Measurements from ENCODE around the gene PHRF1. TPM values are rescaled to one million over a fixed set of nuclear protein-coding genes. Genes with fewer than 3 reads are reported as not detected.

PHRF1 gene
- total RNA-seq, 1 donor from 2014 or later: 25.4 TPM

DNA sequence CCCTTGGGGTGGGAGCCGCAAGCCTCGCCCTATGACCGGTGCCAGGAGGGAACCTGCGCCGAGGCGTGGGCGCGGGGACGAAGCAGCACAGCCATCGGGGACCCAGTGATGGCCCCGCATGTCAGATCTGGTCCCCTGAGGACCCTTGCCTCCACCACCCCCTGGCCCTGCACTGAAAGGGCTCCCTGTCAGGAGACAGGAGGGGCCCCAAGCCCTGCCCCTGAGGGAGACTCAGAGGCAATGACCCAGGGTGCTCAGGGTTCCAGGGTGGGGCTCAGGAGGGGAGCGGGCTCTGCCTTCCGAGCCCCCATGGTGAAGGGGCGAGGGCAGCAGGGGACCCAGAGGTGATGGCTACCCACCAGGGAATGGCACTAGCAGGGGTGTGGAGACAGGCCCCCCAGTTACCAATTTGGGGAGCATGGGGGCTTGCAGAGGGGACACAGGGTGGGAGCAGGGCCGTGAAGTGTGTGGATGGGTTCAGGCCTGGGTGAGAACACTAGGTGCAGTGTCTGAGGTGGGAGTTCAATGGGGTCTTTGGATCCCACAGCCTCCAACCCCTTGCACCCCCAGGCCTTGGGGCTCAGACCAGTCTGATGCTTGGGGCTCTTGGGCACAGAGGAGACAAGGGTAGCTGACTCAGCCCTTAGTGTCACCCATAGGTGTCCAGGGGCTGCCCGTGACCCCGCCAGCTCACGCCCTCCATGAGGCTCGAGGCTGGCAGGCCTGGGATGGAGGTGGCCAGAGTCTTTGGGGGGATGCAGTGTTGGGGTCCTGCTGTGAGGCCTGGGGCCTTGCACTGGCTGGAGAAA is 38.4 kb upstream of the PHRF1 start:
- TF ChIP-seq, protein P1, sequence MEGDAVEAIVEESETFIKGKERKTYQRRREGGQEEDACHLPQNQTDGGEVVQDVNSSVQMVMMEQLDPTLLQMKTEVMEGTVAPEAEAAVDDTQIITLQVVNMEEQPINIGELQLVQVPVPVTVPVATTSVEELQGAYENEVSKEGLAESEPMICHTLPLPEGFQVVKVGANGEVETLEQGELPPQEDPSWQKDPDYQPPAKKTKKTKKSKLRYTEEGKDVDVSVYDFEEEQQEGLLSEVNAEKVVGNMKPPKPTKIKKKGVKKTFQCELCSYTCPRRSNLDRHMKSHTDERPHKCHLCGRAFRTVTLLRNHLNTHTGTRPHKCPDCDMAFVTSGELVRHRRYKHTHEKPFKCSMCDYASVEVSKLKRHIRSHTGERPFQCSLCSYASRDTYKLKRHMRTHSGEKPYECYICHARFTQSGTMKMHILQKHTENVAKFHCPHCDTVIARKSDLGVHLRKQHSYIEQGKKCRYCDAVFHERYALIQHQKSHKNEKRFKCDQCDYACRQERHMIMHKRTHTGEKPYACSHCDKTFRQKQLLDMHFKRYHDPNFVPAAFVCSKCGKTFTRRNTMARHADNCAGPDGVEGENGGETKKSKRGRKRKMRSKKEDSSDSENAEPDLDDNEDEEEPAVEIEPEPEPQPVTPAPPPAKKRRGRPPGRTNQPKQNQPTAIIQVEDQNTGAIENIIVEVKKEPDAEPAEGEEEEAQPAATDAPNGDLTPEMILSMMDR (IDR thresholded peaks at IDR 0.05): no peak

DNA sequence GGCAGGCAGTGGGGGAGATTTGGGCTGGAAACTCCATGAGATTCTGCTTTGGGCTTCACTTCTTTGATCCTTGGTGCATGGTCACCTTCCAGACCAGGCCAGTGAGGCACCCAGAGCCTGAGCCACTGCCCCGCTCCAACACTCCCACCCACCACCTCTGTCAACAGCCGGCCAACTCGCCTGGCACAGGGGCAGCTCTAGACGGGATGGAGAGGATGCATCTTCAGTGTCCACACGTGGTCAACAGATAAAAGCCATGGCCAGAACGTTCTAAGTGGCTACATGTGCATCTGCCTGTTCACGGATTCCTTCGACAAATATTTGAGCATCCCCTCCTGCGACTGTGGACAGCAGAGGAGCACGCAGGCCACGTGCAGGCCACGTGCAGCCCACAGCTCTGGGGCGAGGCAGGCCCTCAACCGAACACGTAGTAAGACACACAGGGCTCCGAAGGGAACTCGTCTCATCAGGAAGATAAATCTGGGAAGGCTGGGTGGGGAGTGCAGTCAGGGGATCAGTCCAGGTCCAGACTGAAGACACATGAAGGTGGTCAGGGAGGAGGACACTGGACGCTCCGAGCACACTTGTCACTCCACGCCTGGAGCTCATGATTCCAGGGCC is 37.7 kb upstream of the PHRF1 start:
- no peaks in the 10 kb centered on the region for H3K9me3 ChIP-seq
- H3K27ac ChIP-seq: no peak overlapping the region
- no peak for DNase-seq (ENCODE audit: low spot score in 2 of 2)
- H3K4me3 ChIP-seq: no peak overlapping the region
- no peaks in the 10 kb centered on the region for H3K27me3 ChIP-seq
- H3K36me3 ChIP-seq: peaks cover 0 to under 1% of the 10 kb centered on the region in 2 donors
- TF ChIP-seq, protein P1 (IDR thresholded peaks at IDR 0.05): no peak
- intact Hi-C loops (cut with DNase I): no loop called here
- H3K4me1 ChIP-seq: peaks cover 13 to 26% of the 10 kb centered on the region in 2 donors

More for the DNA sequence above, 38.4 kb upstream of the PHRF1 start:
- Histone ChIP-seq H3K27ac (no peak overlapping the region), H3K4me1 (peaks cover 13 to 26% of the 10 kb centered on the region in 2 donors), H3K27me3 (no peaks in the 10 kb centered on the region), H3K9me3 (no peaks in the 10 kb centered on the region), H3K36me3 (peaks cover 4 to 8% of the 10 kb centered on the region in 2 donors), H3K4me3 (peak overlapping the region; percentile 43 to 94)
- intact Hi-C loops (cut with DNase I): no loop called here
- DNase-seq (ENCODE audit: low spot score in 2 of 2): no peak

DNA sequence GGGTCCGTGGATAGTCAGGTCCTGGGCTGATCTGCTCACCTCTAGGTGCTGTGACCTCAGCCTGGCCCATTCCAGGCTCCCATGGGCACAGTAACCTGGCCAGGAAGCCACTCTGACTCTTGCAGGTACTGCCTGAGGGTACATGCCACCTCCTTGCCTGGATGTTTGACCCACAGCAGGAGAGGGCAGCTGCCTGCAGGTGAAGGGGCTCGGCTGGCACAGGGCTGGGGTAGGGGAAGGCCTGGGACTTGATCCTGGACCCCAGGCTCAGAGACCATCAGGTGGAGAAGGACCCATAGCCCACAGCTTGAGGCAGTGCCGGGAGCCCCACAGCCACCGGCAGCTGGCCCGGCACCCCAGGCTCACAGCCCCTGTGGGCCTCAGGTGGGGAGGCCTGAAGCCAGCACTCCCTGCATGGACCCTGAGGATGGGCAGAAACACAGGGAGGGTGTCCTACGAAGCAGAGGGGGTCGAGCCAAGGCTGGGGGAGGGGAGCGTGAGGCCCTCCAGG is 36.2 kb upstream of the PHRF1 start:
- Histone ChIP-seq H3K27ac (no peak overlapping the region), H3K4me1 (peaks cover 7 to 15% of the 10 kb centered on the region in 2 donors), H3K27me3 (no peaks in the 10 kb centered on the region), H3K4me3 (no peak overlapping the region), H3K36me3 (no peaks in the 10 kb centered on the region), H3K9me3 (no peaks in the 10 kb centered on the region)
- no peak for DNase-seq (ENCODE audit: low spot score in 2 of 2)
- intact Hi-C loops (cut with DNase I): no loop called here
- TF ChIP-seq, protein P1 (IDR thresholded peaks at IDR 0.05): no peak

DNA sequence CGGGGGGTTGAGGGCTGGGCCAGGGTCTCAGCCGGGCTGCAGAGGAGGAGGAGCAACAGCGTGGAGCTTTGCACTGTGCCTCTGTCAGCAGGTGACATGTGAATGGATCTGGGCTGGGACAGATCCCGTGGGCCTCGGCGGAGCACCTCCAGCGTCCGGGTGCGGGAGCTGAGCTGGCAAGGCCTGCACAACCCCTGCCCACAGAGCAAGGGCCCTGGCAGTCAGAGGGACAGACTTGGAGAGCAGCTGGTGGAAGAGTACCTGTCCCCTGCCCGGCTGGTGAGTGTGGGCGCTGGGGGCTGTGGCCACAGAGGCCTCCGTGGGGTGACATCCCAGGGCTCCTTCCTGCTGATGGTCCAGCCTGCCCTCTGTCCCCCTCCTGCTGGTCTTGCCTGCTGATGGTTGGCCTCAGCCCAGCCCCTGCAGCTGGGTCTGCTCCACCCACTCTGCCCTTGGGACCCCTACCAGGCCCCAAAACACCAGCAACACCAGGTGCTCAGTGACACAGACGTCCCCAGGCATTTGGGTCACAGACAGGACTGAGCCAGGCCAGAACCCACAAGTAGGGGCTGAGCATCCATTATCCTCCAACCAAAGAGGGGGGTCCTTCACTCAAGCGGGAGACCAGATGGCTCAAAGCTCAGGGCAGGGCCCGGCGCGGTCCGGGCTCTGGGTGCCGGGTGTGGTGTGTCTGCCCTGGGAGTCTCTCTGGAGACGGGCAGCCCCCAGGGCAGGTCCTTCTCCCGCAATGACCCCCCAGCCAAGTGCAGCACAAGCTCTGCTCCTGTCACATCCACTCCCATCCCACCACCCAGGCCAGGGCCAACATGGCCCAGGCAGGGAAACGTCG is 35.5 kb upstream of the PHRF1 start:
- Histone ChIP-seq H3K27me3 (no peaks in the 10 kb centered on the region), H3K9me3 (no peaks in the 10 kb centered on the region), H3K27ac (no peak overlapping the region), H3K4me1 (peaks cover 7 to 15% of the 10 kb centered on the region in 2 donors), H3K36me3 (no peaks in the 10 kb centered on the region), H3K4me3 (no peak overlapping the region)
- TF ChIP-seq, protein P1 (IDR thresholded peaks at IDR 0.05): no peak
- DNase-seq (ENCODE audit: low spot score in 2 of 2): no peak
- intact Hi-C loops (cut with DNase I): no loop called here

DNA sequence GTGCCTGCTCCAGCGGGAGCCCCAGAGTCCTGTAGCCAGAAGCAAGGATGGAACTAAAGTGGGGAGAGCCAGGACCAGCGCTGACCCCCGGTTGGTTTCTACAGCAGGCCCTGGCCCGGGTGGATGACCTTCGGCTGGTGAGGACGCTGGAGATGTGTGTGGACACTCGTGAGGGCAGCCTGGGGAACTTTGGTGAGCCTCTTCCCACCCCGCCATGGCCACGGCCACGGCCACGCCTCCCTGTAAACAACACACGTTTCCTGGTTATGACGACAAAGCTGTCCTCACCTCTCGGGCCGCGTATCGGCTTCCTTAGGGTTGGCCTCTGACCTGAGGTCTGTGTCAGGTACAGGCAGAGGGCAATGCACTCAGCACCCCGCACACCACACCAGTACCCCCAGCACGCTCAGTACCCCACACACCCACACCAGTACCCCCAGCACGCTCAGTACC is 34.8 kb upstream of the PHRF1 start:
- Histone ChIP-seq H3K36me3 (no peaks in the 10 kb centered on the region), H3K4me1 (peaks cover 6 to 11% of the 10 kb centered on the region in 2 donors), H3K27me3 (no peaks in the 10 kb centered on the region), H3K27ac (no peak overlapping the region), H3K4me3 (no peak overlapping the region), H3K9me3 (no peaks in the 10 kb centered on the region)
- intact Hi-C loops (cut with DNase I): no loop called here
- no peak for DNase-seq (ENCODE audit: low spot score in 2 of 2)
- TF ChIP-seq, protein P1 (IDR thresholded peaks at IDR 0.05): no peak
